SKM-1 treated with dmso at 0.1 percent for 144 hours (cell line): ENCODE measurements around the gene LUC7L.
"Not testable (repeated sequence)": the region's sequence is repeated elsewhere in the genome, so short reads cannot be mapped to it uniquely, and the experiment has no call there.

Experiments
- DNase-seq: peaks from one replicate; lab custom pipeline; 2025; ENCODE audit not compliant: unreplicated experiment; lab: John Stamatoyannopoulos, UW

The LUC7L gene, protein sequence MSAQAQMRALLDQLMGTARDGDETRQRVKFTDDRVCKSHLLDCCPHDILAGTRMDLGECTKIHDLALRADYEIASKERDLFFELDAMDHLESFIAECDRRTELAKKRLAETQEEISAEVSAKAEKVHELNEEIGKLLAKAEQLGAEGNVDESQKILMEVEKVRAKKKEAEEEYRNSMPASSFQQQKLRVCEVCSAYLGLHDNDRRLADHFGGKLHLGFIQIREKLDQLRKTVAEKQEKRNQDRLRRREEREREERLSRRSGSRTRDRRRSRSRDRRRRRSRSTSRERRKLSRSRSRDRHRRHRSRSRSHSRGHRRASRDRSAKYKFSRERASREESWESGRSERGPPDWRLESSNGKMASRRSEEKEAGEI

DNA sequence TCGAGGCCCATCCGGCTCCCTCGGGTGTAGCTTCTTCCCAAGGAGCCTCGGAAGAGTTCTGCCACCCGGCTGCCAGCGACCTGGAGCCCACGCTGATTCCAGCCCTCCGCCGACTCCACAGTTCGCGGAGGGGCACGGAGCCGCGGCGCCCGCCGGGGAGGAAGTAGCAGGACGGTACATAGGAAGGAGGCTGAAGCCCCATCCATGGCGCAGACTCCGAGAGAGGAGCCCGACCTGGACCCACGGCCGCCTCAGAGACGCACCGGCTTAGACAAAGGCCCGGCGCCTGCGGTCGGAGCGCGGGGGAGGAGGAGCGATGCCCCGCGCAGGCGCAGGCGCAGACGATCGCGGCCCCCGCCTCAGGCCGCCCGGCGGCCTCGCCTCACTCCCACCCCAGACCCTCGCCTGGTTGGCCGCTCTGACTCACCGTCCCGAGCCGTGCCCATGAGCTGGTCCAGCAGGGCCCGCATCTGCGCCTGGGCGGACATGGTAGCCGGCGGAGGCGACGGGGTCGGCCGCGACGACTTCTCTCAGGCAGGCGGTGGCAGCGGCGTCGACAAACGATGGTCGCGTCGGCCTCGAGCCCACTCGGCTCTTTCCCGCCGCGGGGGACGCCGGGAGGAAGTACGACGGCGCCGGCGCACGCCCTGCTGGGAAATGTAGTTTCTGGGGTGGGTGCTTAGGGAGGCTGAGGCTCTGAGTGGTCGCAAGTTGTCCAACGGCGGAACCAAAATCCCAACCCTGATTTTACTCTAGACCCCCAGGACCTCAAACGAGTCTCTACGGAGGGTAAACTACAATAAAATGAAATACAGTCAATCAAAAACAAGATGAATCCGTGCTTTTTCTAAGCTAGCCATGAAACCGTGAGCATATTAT lies at the start of gene LUC7L:
Gene LUC7L, minus strand, starts transcription at position 598 of the 879 bp plus-strand sequence. Its CDS starts 110 bp downstream, at position 488.
- peak; percentile 83 for DNase-seq

DNA sequence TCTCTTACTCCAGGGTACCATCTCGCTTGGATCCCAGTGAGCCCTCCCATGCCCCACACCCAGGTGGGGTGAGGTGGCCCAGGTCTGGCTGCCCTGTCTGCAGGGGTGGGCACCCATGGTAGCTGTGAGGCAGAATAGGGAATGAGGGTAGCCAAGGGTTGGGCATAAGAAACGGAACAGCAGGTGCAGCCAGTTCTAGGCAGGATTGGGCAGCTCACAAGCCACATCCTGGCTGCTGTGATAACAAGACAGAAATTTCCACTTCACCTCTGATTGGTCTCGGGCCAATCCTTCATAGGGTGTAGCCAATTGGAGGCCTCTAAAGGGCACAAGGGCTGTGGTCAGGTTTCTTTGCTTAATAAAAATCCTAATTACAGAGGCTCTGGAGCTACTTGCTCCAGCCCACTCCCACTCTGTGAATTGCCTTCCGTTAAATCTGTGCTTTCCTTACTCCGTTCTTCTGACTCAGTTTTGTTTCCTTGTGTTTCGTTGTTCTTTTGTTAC lies 49.7 kb upstream of the LUC7L start:
- no peak for DNase-seq

GRCh38 chr16:276426-277077 lies 47.3 kb upstream of the LUC7L start:
- no peak for DNase-seq

DNA sequence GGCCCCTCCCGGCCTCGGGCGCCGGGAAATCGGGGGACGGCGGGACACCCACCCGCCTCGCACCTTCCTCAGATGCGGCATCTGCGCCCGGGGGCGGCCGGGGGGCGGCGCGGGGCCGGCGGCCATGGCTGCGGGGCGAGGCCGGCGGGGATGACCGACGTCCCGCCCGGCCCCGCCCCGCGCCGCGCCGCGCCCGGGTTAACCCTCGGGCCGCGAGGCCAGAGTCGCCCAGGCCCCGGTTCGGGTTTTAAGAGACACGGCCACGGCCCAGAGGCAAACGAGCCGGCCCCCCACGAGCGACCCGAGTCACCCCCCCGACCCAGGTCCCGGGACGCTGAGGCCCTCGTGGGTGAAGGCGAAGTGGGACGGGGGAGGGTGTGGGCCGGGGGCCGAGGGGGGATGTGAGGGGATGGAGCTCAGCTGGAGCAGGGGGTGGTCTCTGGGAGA lies 46.6 kb upstream of the LUC7L start, which contains the start of gene RGS11:
Gene RGS11, minus strand, starts transcription at position 159 of the 447 bp plus-strand sequence. Its CDS starts 33 bp downstream, at position 126.
- no peak for DNase-seq

DNA sequence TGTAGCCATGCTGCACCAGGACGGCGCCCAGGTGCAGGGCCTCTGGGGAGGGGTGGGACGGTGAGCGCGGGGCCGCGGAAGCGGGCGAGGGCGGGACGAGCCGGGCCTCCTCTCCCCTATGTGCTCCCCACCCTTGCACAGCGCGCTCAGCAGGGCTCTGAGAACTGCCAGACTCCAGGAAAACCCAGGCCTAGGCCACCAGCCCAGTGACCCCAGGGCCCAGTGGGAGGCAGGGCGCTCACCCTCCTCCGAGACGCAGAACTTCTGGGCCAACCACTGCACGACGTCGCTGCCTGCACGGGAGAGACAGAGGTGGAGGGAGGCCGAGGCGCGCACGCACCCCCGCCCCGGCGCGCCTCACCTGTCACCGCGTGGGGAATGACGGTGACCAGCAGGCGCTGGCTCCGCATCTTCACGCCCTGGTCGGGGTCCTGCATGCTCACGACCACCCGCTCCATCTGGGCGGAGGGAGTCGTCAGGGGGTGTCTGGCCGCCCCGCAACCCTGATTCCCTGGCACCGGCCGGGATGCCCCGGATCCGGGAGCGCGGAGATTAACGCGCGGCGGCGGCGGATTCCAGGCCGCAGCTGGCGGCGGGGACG lies 45.9 kb upstream of the LUC7L start:
- DNase-seq, result no peak

- no peak for DNase-seq
Measured at GRCh38 chr16:273547-274421, 44.5 kb upstream of the LUC7L start.

- DNase-seq, result no peak
Measured at GRCh38 chr16:272633-273546, 43.6 kb upstream of the LUC7L start.

GRCh38 chr16:270381-271255 lies 41.4 kb upstream of the LUC7L start:
- DNase-seq, result no peak

DNA sequence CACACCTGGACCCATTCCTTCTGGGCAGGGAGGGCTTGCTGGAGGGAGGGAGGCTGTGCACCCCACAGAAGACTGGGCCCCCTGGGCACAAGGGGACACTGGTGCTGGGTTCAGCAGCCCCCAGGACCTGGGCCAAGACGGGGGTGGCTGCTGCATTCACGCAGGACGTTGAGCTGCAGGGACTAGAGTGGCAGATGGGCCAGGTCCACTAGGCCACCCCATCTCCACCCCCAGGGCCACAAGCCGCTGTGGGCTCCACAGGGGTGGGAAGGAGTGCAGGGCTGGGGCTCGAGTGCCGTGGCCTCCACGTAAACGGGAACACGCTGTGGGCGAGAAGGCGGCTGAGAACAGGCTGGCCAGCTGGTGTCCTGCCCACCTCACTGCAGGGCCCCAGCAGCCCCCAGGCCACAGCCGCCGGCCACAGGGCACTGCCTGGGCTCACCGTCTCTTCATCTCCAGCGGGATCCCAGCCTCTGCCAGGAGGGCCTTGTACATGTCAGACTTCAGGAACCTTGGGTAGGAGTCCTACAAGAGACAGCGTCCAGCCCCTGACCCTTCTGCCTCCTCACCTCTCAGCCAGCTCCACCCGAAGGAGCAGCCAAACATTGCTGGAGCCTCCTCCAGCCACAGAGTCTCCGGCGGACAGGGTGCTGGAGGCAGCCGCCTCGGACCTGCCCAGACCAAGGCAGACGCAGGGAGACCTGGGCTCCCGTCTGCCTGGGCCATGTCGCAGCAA lies 40.0 kb upstream of the LUC7L start:
- DNase-seq, result no peak

DNA sequence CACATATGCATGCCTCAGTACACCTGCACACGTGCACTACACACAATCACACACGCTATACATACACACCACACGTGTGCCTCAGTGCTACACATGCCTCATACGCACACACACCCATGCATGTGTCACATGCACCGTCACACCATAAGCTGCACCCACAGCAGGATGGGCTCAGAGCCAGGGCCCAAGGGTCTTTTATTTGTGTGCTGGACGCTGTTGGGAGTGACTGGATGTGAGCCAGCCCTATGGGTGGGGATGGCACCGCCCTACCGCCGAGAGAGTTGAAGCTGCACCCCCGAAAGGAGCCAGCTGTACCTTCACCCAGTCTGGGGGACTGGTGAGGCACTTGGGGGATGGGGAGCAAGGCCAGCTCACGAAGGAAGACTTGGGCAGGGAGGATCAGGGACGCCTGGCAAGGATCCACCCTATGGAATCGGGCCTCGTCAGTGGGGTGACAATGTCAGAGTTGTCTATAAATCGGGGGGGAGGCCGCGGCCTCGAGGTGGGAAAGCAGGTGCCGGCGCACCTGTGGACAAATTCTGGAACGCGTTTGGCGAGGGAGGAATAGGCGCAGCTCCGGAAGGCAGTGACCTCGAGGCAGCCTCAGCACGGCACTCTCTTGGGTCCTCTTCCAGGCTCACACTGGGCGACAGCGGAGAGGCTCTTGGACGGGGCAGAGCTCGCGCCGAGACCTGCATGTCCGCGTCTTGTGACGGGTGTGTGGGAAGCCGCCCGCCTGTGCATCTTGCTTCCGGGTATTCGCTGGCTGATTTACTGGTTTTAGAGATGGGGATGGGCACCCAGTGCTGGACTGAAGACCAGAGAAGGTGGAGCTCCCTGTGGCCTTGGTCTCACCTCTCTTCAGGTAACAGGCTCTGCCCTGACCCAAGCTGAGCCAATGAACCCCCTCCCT lies 39.1 kb upstream of the LUC7L start:
- DNase-seq, result no peak

- not testable (repeated sequence) for DNase-seq
Measured at GRCh38 chr16:267562-267961, 38.3 kb upstream of the LUC7L start.

DNA sequence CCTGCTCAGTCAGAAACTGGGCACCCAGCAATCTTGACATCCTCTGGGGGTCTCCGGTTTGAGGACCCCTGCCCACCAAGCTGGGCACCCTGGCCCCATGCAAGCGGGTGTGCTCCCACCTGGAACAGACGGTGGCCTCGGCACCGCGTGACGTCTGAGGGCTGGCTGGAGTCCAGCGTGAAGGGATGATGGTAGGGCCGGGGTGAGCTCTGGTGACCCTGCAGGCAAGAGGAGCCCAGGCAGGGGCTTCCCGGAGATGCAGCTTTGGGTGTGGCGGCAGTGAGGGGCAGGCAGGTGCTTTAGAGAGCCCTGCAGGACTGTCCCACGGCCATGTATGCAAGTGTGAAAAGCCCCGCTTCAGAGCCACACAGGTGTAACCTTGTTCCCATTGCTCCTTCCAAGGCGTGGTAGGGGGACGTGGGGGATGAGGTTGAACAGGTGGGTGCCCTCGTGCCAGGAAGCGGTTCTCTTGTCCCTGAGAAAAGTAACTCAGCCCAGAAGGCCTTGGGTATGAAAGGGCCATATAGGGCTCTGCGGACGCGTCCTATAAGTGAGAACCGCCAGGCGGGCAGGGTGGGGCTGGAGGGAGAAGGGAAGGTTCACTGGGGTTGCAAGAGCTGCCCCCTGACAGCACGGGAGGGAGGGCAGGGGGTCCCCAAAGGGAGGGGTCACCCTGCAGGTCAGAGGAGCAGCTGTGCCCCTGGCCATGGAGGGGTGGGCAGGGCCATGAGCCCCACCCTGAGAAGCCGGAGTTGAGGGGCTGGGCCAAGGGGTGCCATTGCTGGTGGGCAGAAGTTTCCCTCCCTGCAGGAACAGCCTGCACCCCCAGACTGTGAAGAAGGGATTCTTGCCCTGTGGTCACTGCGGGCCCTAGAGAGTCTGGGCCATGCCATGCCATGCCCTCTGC lies 37.3 kb upstream of the LUC7L start:
- DNase-seq, result no peak

DNA sequence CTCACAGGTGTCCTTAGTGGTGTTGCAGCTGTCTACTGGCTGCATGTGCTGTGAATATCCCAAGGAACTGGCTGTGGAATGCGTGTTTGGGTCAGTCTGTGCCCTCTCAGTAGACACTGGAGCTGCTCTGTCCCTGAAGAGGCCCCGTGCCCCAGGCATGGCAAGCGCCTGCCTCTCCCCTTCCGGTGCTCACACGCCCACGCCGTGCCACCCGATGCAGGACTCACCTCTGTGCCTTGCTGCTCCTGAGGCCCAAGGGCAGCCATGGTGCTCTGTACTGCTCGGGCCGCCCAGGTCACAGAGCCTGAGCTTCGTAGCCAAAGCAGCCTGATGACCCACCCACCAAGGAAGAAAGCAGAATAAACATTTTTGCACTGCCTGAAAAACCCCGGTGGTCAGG lies 36.5 kb upstream of the LUC7L start:
- no peak for DNase-seq

DNA sequence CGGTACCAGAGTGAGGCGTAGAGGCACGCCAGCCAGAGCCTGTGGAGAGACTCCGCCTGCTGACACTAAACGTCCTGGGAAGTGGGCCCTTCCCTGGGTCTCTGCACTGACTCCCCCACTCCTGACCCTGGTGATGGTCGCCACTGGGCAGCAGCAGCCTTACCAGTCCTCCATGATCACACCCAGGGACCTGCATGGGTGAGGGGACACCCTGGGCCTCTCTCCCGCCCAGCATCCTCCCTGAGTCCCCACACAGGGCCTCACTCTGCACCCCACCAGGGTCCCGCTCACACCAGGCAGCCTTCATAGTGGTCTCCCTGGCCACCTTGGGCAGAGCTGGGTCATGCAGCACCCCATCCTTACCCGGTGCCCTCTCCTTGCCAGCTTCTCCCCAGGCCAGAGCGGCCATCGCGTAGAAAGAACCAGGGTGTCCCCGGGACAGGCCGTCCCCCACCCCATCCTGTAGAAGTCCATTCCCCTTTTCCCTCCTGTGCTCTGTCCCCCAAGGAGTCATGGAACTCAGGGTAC lies 35.8 kb upstream of the LUC7L start:
- no peak for DNase-seq

- no peak for DNase-seq
Measured at GRCh38 chr16:264440-264951, 35.2 kb upstream of the LUC7L start.
